Mesothelial cell of epicardium (in vitro differentiated cells): ENCODE data around the gene FRMPD2. TPM values are rescaled to one million over a fixed set of nuclear protein-coding genes. Genes with fewer than 3 reads are reported as not detected.

Experiments used
- DNase-seq, 2 experiments: peaks; one replicate each; pipeline ENCODE4 v3.0.0; 2021; ENCODE audit warnings: low spot score in 2 of 2; ENCODE audit not compliant: unreplicated experiment in 2 of 2
- H3K27ac Mint-ChIP-seq: 2 replicates; pipeline ENCODE4 v1.8.0; 2021; ENCODE audit warnings: mixed read lengths
- H3K27me3 Mint-ChIP-seq: 2 replicates; pipeline ENCODE4 v1.8.0; 2021; ENCODE audit warnings: low read depth, mixed read lengths
- H3K36me3 Mint-ChIP-seq: 2 replicates; pipeline ENCODE4 v1.8.0; 2021; ENCODE audit warnings: mixed read lengths
- H3K4me1 Mint-ChIP-seq: 2 replicates; pipeline ENCODE4 v1.8.0; 2021; ENCODE audit warnings: mixed read lengths
- H3K4me3 Mint-ChIP-seq: 2 replicates; pipeline ENCODE4 v1.8.0; 2021; ENCODE audit warnings: mild to moderate bottlenecking, moderate library complexity, mixed read lengths
- H3K9me3 Mint-ChIP-seq: 2 replicates; pipeline ENCODE4 v1.8.0; 2021; ENCODE audit warnings: mixed read lengths
- CTCF ChIP-seq: fragments of 200-600 bp; sonication (generic); IDR thresholded peaks from one replicate; pipeline ENCODE4 v1.5.0; 2021; ENCODE audit warnings: antibody characterized with exemption; ENCODE audit not compliant: unreplicated experiment
- total RNA-seq: library from RNA; stranded (reverse); gene quantifications from 3 replicates; pipeline ENCODE4 v1.2.1, GENCODE V29; 2021

FRMPD2 gene
- total RNA-seq, 1 donor from 2014 or later = 0.18 TPM

DNA sequence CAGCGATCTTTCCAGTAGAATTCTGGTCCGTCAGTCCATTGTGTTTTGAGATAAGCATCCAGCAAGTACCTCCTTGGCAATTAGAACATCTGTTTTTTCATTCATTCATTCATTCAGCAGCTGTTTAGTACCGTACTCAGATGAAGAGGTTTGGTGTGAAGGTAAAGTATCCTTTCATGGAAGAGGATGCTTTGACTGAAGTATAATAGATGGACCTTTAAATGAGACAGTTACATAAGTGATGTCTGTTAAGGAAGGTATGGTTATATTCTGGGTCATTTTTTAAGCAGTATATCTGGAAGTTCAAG, 33.2 kb upstream of the FRMPD2 start:
- Mint-ChIP-seq H3K4me3 (peak overlapping the region; percentile 73), H3K27me3 (peaks cover 16% of the 10 kb centered on the region), H3K9me3 (no peaks in the 10 kb centered on the region), H3K27ac (peak overlapping the region; percentile 47), H3K36me3 (no peaks in the 10 kb centered on the region), H3K4me1 (peaks cover 29% of the 10 kb centered on the region)
- DNase-seq = no peak
- no peak for TF ChIP-seq CTCF

GRCh38 chr10:48306870-48307710, 32.6 kb upstream of the FRMPD2 start:
- Mint-ChIP-seq H3K4me3 (peak overlapping the region; percentile 73), H3K27me3 (peaks cover 17% of the 10 kb centered on the region), H3K27ac (peak overlapping the region; percentile 47), H3K4me1 (peaks cover 26% of the 10 kb centered on the region), H3K36me3 (no peaks in the 10 kb centered on the region), H3K9me3 (no peaks in the 10 kb centered on the region)
- peak; percentile 45 to 51 for DNase-seq
- TF ChIP-seq CTCF = no peak

GRCh38 chr10:48306265-48306869, 31.9 kb upstream of the FRMPD2 start, which contains the start of gene MAPK8:
Gene MAPK8, plus strand, starts transcription at chr10:48306677. Its CDS starts 94,984 bp downstream, at chr10:48401661.
- Mint-ChIP-seq H3K36me3 (no peaks in the 10 kb centered on the region), H3K9me3 (no peaks in the 10 kb centered on the region), H3K27me3 (peaks cover 20% of the 10 kb centered on the region), H3K4me3 (peak within 1 kb of the TSS; percentile 73), H3K27ac (peak within 1 kb of the TSS; percentile 47), H3K4me1 (peaks cover 23% of the 10 kb centered on the region)
- DNase-seq = peak; percentile 68 to 83
- no peak for TF ChIP-seq CTCF

DNA sequence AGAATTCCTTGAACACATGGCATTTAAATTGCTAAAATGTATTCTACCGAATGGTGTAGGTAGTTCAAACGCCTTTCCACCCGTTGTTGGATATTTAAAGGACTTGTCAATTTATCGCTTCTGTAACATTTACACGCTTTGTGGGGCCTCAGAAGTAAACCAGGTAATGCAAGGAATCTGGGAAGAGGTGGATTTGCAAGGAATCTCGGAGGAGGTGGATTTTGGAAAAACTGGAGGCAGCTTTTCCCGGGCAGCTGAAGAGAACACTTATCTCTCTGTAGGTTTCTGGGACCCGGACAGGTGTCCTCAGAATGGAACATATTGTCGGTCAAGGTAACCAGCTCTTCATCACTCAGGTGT, 31.4 kb upstream of the FRMPD2 start:
- H3K27me3 Mint-ChIP-seq = peaks cover 20% of the 10 kb centered on the region
- H3K4me1 Mint-ChIP-seq = peaks cover 20% of the 10 kb centered on the region
- TF ChIP-seq CTCF = no peak
- H3K36me3 Mint-ChIP-seq = no peaks in the 10 kb centered on the region
- H3K9me3 Mint-ChIP-seq = no peaks in the 10 kb centered on the region
- H3K4me3 Mint-ChIP-seq = peak overlapping the region; percentile 66
- DNase-seq = no peak
- peak overlapping the region; percentile 44 for H3K27ac Mint-ChIP-seq

- Mint-ChIP-seq H3K4me1 (peaks cover 7% of the 10 kb centered on the region), H3K27ac (no peak overlapping the region), H3K4me3 (no peak overlapping the region), H3K27me3 (peaks cover 26% of the 10 kb centered on the region), H3K9me3 (no peaks in the 10 kb centered on the region), H3K36me3 (no peaks in the 10 kb centered on the region)
- TF ChIP-seq CTCF = no peak
- no peak for DNase-seq
These were observed 28.3 kb upstream of the FRMPD2 start for GRCh38 chr10:48302515-48303476.
